Posterior cingulate gyrus (tissue), 11 donors: ENCODE measurements around the gene ZBTB40.
A peak's percentile ranks its signal among the peaks of the same experiment; 100 is the strongest.

Source experiments
- DNase-seq, 10 donors: peaks; one replicate each; pipeline versions ENCODE4 v3.0.0 to v3.0.0-alpha.2; 2020 to 2021; ENCODE audit warnings: mixed read lengths in 3 of 10
- intact Hi-C: fragments of 100-400 bp; cut with DNase I; formaldehyde crosslinking; loops from one replicate; pipeline ENCODE4 v1.15.1; 2023

The ZBTB40 gene

GRCh38 chr1:22428672-22429071, 23.0 kb upstream of the ZBTB40 start:
- DNase-seq: no peak
- intact Hi-C loops: no loop called here

- intact Hi-C loops: no loop called here
- no peak for DNase-seq
Measured at GRCh38 chr1:22431965-22432364, 19.7 kb upstream of the ZBTB40 start.

GRCh38 chr1:22434717-22435116, 16.9 kb upstream of the ZBTB40 start:
- DNase-seq: no peak
- intact Hi-C loops: no loop called here

GRCh38 chr1:22436948-22437347, 14.7 kb upstream of the ZBTB40 start:
- intact Hi-C loops: no loop called here
- no peak for DNase-seq

GRCh38 chr1:22437573-22437972, 14.1 kb upstream of the ZBTB40 start:
- no peak for DNase-seq
- intact Hi-C loops: no loop called here

- intact Hi-C loops: no loop called here
Measured at GRCh38 chr1:22440582-22440981, 11.1 kb upstream of the ZBTB40 start.

GRCh38 chr1:22442212-22442894, 9.3 kb upstream of the ZBTB40 start:
- DNase-seq: no peak
- intact Hi-C loops: no loop called here

More at GRCh38 chr1:22440582-22440981, 11.1 kb upstream of the ZBTB40 start:
- DNase-seq: no peak

- DNase-seq: no peak
- intact Hi-C loops: no loop called here
Measured at GRCh38 chr1:22443332-22443731, 8.3 kb upstream of the ZBTB40 start.

- DNase-seq: no peak
Measured at GRCh38 chr1:22444856-22445255, 6.8 kb upstream of the ZBTB40 start.

GRCh38 chr1:22447621-22448111, 4.0 kb upstream of the ZBTB40 start:
- intact Hi-C loops: no loop called here
- peak in 4 of 10 donors; percentile 19 to 89 (median 30) for DNase-seq

More at GRCh38 chr1:22444856-22445255, 6.8 kb upstream of the ZBTB40 start:
- intact Hi-C loops: no loop called here

- no peak for DNase-seq
- intact Hi-C loops: no loop called here
Measured at GRCh38 chr1:22449636-22450035, 2.0 kb upstream of the ZBTB40 start.

GRCh38 chr1:22450351-22451021, 1.2 kb upstream of the ZBTB40 start:
- intact Hi-C loops: no loop called here
- DNase-seq: no peak

- DNase-seq: peak in 4 of 10 donors; percentile 13 to 86 (median 54)
- intact Hi-C loops: no loop called here
Measured at GRCh38 chr1:22452481-22452957, 868 bp downstream of the ZBTB40 start.

GRCh38 chr1:22453181-22453580, 1.5 kb downstream of the ZBTB40 start:
- no peak for DNase-seq
- intact Hi-C loops: no loop called here

- intact Hi-C loops: no loop called here
- DNase-seq: no peak
Measured at GRCh38 chr1:22454476-22455056, 2.9 kb downstream of the ZBTB40 start.

- DNase-seq: no peak
Measured at GRCh38 chr1:22457345-22457744, 5.7 kb downstream of the ZBTB40 start.

GRCh38 chr1:22457836-22458235, 6.2 kb downstream of the ZBTB40 start:
- DNase-seq: no peak
- intact Hi-C loops: no loop called here

More at GRCh38 chr1:22457345-22457744, 5.7 kb downstream of the ZBTB40 start:
- intact Hi-C loops: no loop called here

GRCh38 chr1:22461100-22461499, 9.4 kb downstream of the ZBTB40 start:
- DNase-seq: no peak
- intact Hi-C loops: no loop called here

- intact Hi-C loops: no loop called here
- no peak for DNase-seq
Measured at GRCh38 chr1:22461678-22462527, 10.3 kb downstream of the ZBTB40 start.

GRCh38 chr1:22462928-22463327, 11.3 kb downstream of the ZBTB40 start:
- intact Hi-C loops: no loop called here

More at GRCh38 chr1:22462928-22463327, 11.3 kb downstream of the ZBTB40 start:
- no peak for DNase-seq
